K562 (cell line): ENCODE data around the gene SENP8. TPM values are rescaled to one million over a fixed set of nuclear protein-coding genes. Genes with fewer than 3 reads are reported as not detected.

ENCODE experiments used
- ATAC-seq: fragments of 200-7000 bp; cut with Tn5 transposase; 3 replicates; pipeline ENCODE4 v1.9.1; 2020; ENCODE audit warnings: moderate library complexity
- BruUV-seq: library from RNA; stranded (reverse); fragments of 400-500 nt; replicated peaks from 2 replicates; lab custom pipeline; 2021; lab: Mats Ljungman, UMichigan
- CTCF ChIA-PET: fragments of 300-600 bp; formaldehyde crosslinking; extraction: SDS; loops from one replicate; lab custom pipeline; 2021; ENCODE audit warnings: low intra/inter-chr PET ratio; lab: Yijun Ruan, JAX
- POLR2A ChIA-PET: fragments of 300-600, 350-650 bp; sonication (Branson Sonifier 250); formaldehyde crosslinking; extraction: SDS; loops from one replicate; lab custom pipeline; 2021; ENCODE audit warnings: antibody characterized with exemption, inconsistent platforms; lab: Yijun Ruan, JAX
- DNase-seq, 4 experiments: peaks; one replicate each; pipeline versions ENCODE4 v3.0.0 to v3.0.0-alpha.2; 2011 to 2018; ENCODE audit warnings: low spot score in 3 of 4, mixed read lengths in 3 of 4; ENCODE audit errors: extremely low read depth in 1 of 4
- FAIRE-seq: peaks from 2 replicates; lab custom pipeline; 2011; peaks lifted over from hg19 to GRCh38; lab: Jason Lieb, UNC
- H2AFZ ChIP-seq: 2 replicates; pipeline ENCODE4 v1.6.0; 2011; ENCODE audit warnings: low read depth, low read length, control low read depth, inconsistent platforms
- H3K27ac ChIP-seq: fragments of 200-600 bp; 3 replicates; pipeline ENCODE4 v1.8.0; 2011; ENCODE audit warnings: low read depth, mild to moderate bottlenecking, control low read depth, inconsistent platforms, low read length, moderate library complexity, mixed read lengths; ENCODE audit errors: extremely low read depth
- H3K27me3 ChIP-seq, 2 experiments: fragments of 300-600 bp in 1 of 2; 2 replicates in 1 of 2; 3 replicates in 1 of 2; pipeline versions ENCODE4 v1.6.0 to v1.8.0; 2011; ENCODE audit warnings: inconsistent platforms in 2 of 2, low read length in 2 of 2, mild to moderate bottlenecking in 1 of 2, mixed read lengths in 1 of 2, moderate library complexity in 1 of 2; ENCODE audit not compliant: control insufficient read depth in 2 of 2, insufficient read depth in 2 of 2
- H3K36me3 ChIP-seq: fragments of 300-600 bp; 3 replicates; pipeline ENCODE4 v1.8.0; 2011; ENCODE audit warnings: mild to moderate bottlenecking, low read length, inconsistent platforms; ENCODE audit not compliant: control insufficient read depth, insufficient read depth
- H3K4me1 ChIP-seq, 2 experiments: fragments of 200-600 bp in 1 of 2; replicated peaks in 1 of 2; 2 replicates in 1 of 2; 3 replicates in 1 of 2; pipeline versions ENCODE4 v1.5.1 to v1.8.0; 2011; ENCODE audit warnings: inconsistent platforms in 2 of 2, low read length in 2 of 2, mild to moderate bottlenecking in 1 of 2, mixed read lengths in 1 of 2, moderate library complexity in 1 of 2; ENCODE audit not compliant: control insufficient read depth in 2 of 2, insufficient read depth in 2 of 2
- H3K4me2 ChIP-seq: 2 replicates; pipeline ENCODE4 v1.6.1; 2011; ENCODE audit warnings: low read length, control low read depth, inconsistent platforms, mixed read lengths; ENCODE audit not compliant: insufficient read depth
- H3K4me3 ChIP-seq: fragments of 200-600 bp; sonication (generic), shearing (Covaris generic); 2 replicates; pipeline ENCODE4 v1.5.1; 2016; ENCODE audit warnings: control low read depth, inconsistent platforms
- H3K79me2 ChIP-seq: fragments of 200-600 bp; 3 replicates; pipeline ENCODE4 v1.8.0; 2011; ENCODE audit warnings: low read length, inconsistent platforms; ENCODE audit not compliant: control insufficient read depth, insufficient read depth
- H3K9ac ChIP-seq, 2 experiments: 2 replicates each; pipeline versions ENCODE4 v1.6.0 to v1.6.1; 2011; ENCODE audit warnings: low read depth in 2 of 2, low read length in 2 of 2, control low read depth in 1 of 2, inconsistent platforms in 1 of 2, mild to moderate bottlenecking in 1 of 2, mixed read lengths in 1 of 2; ENCODE audit not compliant: insufficient read depth in 1 of 2
- H3K9me1 ChIP-seq: one replicate; pipeline ENCODE4 v1.6.0; 2011; ENCODE audit warnings: inconsistent platforms, mild to moderate bottlenecking, low read length, moderate library complexity; ENCODE audit not compliant: control insufficient read depth, insufficient read depth
- H3K9me3 ChIP-seq: replicated peaks from 2 replicates; pipeline ENCODE4 v1.5.1; 2011; ENCODE audit warnings: low read depth, low read length, inconsistent platforms; ENCODE audit not compliant: control insufficient read depth, insufficient read depth
- H4K20me1 ChIP-seq: replicated peaks from 2 replicates; pipeline ENCODE4 v1.6.1; 2011; ENCODE audit warnings: low read length, inconsistent platforms, mixed read lengths; ENCODE audit not compliant: control insufficient read depth, insufficient read depth
- FOXM1 ChIP-seq, 2 experiments: fragments of 450-650 bp in 1 of 2; sonication (generic) in 1 of 2; formaldehyde crosslinking in 1 of 2; IDR thresholded peaks; 2 replicates each; pipeline versions ENCODE4 v1.6.1 to v1.9.0; 2017 to 2022; ENCODE audit warnings: low read depth in 2 of 2, mild to moderate bottlenecking in 2 of 2, missing genetic modification reagents in 1 of 2, moderate library complexity in 1 of 2
- GTF2A2 ChIP-seq: IDR thresholded peaks from 2 replicates; pipeline ENCODE4 v1.6.1; 2016; ENCODE audit warnings: mild to moderate bottlenecking, missing genetic modification characterization, missing compliant biosample characterization
- HDAC2 ChIP-seq: fragments of 450-650 bp; IDR thresholded peaks from 2 replicates; pipeline ENCODE4 v1.6.1; 2016; ENCODE audit warnings: mild to moderate bottlenecking
- HOMEZ ChIP-seq: fragments of 250-450 bp; sonication (Bioruptor Pico); IDR thresholded peaks from 2 replicates; pipeline ENCODE4 v1.4.0; 2020; ENCODE audit warnings: mild to moderate bottlenecking, moderate library complexity
- WGBS: fragments of 100-300 bp; shearing (Covaris generic); methylation state at CpG from one replicate; pipeline ENCODE4 v1.1.6; 2016; ENCODE audit warnings: low coverage, mixed read lengths; ENCODE audit not compliant: insufficient coverage; ENCODE audit errors: missing lambda C conversion rate; 5-methylcytosine and 5-hydroxymethylcytosine counted together
- in situ Hi-C: fragments of 300-500 bp; cut with MboI; formaldehyde crosslinking; loops from 4 replicates; pipeline ENCODE4 v1.15.0; 2018; ENCODE audit warnings: inconsistent platforms, mixed read lengths
- intact Hi-C: fragments of 100-400 bp; cut with micrococcal nuclease; formaldehyde crosslinking; loops from 2 replicates; pipeline ENCODE4 v1.14.2; 2022
- polyA plus RNA-seq, 8 experiments: library from polyadenylated mRNA; depleted of rRNA in 4 of 8; stranded (reverse) in 5 of 8; unstranded in 3 of 8; fragments of >200 nt; fragmentation: Nextera tagmentation in 2 of 8; fragmentation: Illumina TruSeq in 1 of 8; extraction: Ambion mirVana in 2 of 8; extraction: Trizol in 1 of 8; gene quantifications; 2 replicates each; pipeline versions ENCODE4 v1.2.1 to v1.2.3, GENCODE V29; 2011 to 2014; ENCODE audit warnings: inconsistent platforms in 1 of 8, missing spikeins in 1 of 8
- total RNA-seq, 7 experiments: library from RNA; depleted of rRNA in 6 of 7; stranded (reverse); fragments of >200 nt in 6 of 7; fragmentation: Illumina TruSeq in 2 of 7; extraction: Trizol in 2 of 7; gene quantifications; 2 replicates each; pipeline versions ENCODE4 v1.2.1 to v1.2.3, GENCODE V29; 2011 to 2021; ENCODE audit warnings: low replicate concordance in 1 of 7

Gene SENP8
- total and polyA plus RNA-seq, 9 of the 15 experiments (the other 6 are each of a cell fraction or from before 2014, with no cell fraction given), result 1.4 to 5.4 (median 2.4) TPM

GRCh38 chr15:72086010-72086697 is 32.0 kb upstream of the SENP8 start:
- Histone ChIP-seq H3K36me3 (no peaks in the 10 kb centered on the region), H2AFZ (no peak overlapping the region), H3K4me1 (no peaks in the 10 kb centered on the region), H3K27ac (no peak overlapping the region), H3K4me3 (no peak overlapping the region), H4K20me1 (no peaks in the 10 kb centered on the region), H3K9ac (no peak overlapping the region), H3K9me1 (no peaks in the 10 kb centered on the region), H3K27me3 (no peaks in the 10 kb centered on the region), H3K79me2 (no peaks in the 10 kb centered on the region), H3K9me3 (peaks cover 6% of the 10 kb centered on the region; the same call in 1 of the 2 replicates), H3K4me2 (no peak overlapping the region)
- ChIA-PET POLR2A (no interaction called here), CTCF (no interaction called here)
- no peak for FAIRE-seq
- 86% methylated on average over 7 of the region's 11 CpGs for WGBS
- intact Hi-C loops (no loop called here), in situ Hi-C loops (no loop called here)
- DNase-seq, result no peak
- no TSS peak for BruUV-seq
- TF ChIP-seq FOXM1 (IDR thresholded peaks at IDR 0.05; ENCODE audit: low read depth), result no peak
- no peak for TF ChIP-seq FOXM1 (CRISPR knock-in tag; IDR thresholded peaks at IDR 0.05; ENCODE audit: low read depth)
- TF ChIP-seq GTF2A2 (tag), result no peak
- no peak for TF ChIP-seq HDAC2
- TF ChIP-seq HOMEZ (CRISPR knock-in tag), result no peak
- ATAC-seq, result no peak
